ENCODE measurements around the gene SLMAP.

DNA sequence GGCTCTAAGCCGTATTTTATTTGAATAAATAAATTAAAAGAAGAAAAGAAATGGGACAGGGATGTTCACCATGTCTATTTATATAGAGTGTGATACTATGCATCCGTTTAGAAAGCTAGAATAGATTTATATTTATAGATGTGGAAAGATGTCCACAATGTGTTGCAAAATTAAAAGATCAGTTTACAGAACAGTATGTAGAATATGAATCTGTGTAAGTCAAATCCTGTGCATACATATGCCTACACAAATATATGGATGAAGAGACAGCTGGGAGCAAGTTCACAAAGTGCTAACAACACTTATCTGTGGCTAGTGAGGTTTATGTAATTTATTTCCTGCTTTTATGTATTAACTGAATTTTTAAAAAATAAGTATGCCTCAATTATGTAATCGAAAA, 25.4 kb upstream of the SLMAP start:
- TF ChIP-seq POLR2A (IDR thresholded peaks at IDR 0.05): no peak
- TF ChIP-seq, protein P1, sequence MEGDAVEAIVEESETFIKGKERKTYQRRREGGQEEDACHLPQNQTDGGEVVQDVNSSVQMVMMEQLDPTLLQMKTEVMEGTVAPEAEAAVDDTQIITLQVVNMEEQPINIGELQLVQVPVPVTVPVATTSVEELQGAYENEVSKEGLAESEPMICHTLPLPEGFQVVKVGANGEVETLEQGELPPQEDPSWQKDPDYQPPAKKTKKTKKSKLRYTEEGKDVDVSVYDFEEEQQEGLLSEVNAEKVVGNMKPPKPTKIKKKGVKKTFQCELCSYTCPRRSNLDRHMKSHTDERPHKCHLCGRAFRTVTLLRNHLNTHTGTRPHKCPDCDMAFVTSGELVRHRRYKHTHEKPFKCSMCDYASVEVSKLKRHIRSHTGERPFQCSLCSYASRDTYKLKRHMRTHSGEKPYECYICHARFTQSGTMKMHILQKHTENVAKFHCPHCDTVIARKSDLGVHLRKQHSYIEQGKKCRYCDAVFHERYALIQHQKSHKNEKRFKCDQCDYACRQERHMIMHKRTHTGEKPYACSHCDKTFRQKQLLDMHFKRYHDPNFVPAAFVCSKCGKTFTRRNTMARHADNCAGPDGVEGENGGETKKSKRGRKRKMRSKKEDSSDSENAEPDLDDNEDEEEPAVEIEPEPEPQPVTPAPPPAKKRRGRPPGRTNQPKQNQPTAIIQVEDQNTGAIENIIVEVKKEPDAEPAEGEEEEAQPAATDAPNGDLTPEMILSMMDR (IDR thresholded peaks at IDR 0.05): no peak

Data from upper lobe of left lung (tissue), 4 donors.